Measurements from ENCODE around the gene DCAF17.
A peak's percentile ranks its signal among the peaks of the same experiment; 100 is the strongest.

The DCAF17 gene, protein sequence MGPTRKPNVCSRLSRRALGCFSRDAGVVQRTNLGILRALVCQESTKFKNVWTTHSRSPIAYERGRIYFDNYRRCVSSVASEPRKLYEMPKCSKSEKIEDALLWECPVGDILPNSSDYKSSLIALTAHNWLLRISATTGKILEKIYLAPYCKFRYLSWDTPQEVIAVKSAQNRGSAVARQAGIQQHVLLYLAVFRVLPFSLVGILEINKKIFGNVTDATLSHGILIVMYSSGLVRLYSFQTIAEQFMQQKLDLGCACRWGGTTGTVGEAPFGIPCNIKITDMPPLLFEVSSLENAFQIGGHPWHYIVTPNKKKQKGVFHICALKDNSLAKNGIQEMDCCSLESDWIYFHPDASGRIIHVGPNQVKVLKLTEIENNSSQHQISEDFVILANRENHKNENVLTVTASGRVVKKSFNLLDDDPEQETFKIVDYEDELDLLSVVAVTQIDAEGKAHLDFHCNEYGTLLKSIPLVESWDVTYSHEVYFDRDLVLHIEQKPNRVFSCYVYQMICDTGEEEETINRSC

DNA sequence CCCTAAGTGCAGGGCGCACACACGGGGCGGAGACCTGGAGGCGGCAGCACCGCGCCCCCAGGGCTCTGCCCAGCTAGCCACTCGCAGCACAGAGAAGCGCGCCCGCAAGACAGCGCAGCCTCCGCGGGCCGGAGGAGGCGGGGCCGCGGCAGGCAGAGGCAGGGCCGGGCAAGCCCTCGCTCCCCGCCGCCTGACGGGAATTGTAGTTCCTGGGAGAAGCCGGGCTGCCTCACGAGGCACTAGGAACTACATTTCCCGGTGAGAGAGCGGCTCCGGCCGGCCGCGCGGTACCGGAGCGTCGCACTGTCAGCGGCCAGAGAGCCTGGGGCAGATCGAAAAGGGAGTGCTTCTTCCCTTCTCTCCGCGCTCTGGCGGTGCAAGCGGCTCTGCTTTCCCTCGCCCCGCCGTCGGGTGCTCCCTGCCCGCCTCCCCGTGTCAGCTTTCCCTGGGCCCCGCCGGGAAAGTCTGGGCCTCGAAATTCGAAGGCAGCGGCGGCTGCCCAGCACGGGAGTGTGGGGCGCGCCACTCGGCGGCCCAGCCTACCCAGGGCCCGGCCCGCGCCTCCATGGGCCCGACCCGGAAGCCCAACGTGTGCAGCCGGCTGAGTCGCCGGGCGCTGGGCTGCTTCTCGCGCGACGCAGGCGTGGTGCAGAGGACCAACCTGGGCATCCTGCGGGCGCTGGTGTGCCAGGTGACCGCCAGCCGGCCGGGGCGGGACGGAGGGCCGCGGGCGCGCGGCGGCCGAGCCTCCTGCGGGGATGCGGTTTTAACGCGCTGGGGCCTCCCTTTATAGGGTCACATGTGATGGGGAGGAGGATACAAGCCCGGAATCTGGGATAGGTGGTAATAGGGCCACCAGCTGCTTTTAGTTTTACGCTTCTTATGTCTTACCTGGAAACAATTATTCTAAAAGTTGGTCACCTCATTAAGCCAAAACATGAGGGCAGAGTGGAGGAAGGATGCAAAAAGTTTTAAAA lies at the start of gene DCAF17:
TSS of gene DCAF17 (plus strand) at position 214 of the 977 bp plus-strand sequence. CDS start at position 566, 352 bp downstream.
- peak; percentile 84 to 88 for DNase-seq (ENCODE audit: low read depth in 2 of 2)

DNA sequence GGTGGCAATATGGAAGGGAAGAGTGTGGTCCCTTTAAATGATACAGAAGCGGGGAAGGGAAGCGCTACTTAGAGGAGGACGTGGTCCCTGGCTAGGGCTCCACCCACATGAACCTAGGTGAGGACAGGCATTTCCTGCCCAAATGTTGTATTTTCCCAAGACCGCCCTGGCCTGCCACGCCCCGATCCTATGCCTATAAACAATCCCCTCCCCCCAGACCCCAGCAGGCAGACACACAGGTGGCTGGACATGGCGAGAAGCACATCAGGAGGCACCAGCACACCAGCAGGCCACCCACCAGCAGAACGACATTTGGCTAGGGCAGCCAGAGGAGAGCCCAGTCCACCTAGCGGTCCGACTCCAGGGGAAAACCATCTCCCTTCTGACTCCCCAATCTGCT lies 47.4 kb upstream of the DCAF17 start:
- no peak for DNase-seq (ENCODE audit: low read depth in 2 of 2)

DNA sequence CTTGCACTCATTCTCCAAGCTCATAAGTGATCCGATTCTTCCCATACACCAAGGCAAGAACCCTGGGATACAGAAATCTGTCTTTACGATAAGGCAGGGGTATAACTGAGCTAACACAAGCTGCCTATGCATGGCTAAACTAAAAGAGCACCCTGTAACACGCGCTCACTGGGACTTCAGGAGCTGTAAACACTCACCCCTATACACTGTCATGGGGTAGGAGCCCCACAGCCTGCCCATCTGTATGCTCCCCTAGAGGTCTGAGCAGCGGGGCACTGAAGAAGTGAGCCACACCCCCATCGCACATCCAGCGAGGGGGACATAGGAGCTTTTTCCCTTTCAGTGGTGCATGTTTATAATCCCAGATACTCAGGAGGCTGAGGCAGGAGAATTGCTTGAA lies 47.0 kb upstream of the DCAF17 start:
- DNase-seq (ENCODE audit: low read depth in 2 of 2): no peak

DNA sequence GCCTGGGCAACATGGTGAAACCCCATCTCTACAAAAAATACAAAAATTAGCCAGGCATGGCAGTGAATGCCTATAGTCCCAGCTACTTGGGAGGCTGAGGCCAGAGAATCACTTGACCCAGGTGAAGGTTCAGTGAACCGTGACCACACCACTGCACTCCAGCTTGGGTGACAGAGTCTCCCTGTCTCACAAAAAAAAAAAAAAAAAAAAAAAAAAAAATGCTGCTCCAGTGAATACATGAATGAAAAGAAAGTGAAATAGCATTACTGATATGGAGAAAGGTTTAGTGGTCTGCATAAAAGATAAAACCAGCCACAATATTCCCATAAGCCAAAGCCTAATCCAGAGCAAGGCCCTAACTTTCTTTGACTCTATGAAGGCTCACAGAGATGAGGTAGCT lies 44.7 kb upstream of the DCAF17 start:
- DNase-seq (ENCODE audit: low read depth in 2 of 2): no peak

DNA sequence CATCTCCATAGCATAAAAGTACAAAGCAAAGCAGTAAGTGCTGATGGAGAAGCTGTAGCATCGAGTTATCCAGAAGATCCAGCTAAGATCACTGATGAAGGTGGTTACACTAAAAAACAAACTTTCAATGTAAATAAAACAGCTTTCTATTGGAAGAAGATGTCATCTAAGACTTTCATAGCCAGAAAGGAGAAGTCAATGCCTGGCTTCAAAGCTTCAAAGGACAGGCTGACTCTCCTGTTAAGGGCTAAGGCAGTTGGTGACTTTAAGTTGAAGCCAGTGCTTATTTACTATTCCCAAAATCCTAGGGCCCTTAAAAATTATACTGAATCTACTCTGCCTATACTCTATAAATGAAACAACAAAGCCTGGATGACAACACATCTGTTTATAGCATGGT lies 44.2 kb upstream of the DCAF17 start:
- no peak for DNase-seq (ENCODE audit: low read depth in 2 of 2)

DNA sequence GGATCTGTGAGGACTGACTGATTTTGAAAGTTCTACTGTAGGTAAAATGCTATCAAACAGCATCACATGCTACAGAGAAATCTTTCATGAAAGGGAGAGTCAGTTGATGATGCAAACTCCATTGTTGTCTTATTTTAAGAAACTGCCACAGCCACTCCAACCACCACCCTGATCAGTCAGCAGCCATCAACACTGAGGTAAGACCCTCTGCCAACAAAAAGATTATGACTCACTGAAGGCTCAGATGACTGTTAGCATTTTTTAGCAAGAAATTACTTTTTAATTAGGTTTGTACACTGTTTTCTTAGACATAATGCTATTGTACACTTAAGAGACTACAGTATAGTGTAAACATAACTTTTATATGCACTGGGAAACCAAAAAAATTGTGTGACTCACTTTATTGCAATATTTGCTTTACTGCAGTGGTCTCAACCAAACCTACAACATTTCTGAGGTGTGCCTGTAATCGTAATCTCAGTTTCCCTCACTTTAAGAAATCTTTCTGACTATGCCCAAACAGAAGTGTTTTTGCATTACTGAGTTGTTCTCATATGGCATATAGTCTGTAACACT lies 43.0 kb upstream of the DCAF17 start:
- no peak for DNase-seq (ENCODE audit: low read depth in 2 of 2)

DNA sequence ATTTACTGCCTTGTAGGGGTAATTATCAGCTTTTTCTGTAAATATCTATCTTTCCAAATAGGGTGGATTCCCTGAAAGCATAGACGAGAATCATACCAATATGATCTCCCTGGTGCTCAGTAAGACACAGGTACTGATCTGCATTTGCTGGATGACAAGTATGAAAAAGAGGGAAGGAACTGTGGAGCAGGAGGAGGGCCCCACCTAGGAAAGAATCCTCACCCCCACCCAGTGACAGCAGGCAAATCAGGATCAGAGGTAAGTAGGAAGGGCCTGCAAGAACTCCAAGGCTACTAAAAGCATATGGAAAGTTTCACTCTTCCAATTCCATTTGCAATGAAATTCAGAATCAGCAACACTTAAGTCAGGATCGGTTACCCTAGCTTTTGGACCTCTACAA lies 42.5 kb upstream of the DCAF17 start:
- DNase-seq (ENCODE audit: low read depth in 2 of 2): no peak

DNA sequence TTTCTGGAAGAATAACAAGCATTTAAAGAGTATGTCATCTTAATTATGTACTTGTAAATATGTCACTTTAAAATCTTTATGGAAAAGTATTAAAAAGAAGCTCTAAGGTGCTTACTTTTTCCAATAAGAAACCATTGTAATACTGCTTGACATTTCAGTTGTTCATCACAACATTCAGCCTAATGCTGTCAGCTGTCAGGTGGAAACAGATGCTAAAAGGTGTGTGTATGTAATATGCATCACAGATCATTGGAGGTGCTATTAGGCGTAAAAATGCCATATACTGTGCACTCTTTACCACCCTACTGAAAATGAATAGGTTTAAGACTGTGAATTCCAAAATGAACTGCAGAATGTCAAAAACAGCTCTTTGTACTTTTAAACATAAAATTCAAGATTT lies 40.5 kb upstream of the DCAF17 start:
- DNase-seq (ENCODE audit: low read depth in 2 of 2): no peak

DNA sequence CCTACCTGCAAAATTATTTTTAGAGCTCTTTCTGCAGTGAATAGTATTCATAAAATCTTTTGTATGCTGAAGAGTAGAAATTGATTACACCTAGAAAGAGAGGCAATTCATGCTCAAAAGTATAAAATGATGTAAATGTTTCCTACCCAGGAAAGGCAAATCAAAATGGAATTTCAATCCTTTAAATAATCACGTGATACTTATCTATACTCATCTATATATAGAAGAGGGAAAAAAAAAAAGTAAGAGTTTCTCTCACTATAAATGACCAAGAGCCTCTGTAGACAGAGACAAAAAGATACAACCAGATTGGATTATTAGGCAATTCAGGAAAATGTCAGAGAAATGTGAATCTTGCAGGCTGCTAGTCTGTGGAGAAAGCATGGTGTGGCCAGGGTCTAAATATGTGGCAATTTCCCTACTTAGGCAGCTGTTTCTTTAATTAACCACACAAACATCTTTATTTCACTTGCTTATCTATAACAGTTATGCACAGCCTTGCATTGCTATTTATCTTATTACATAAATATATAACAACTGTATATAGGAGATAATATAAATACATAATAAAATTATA lies 39.8 kb upstream of the DCAF17 start:
- DNase-seq (ENCODE audit: low read depth in 2 of 2): no peak

DNA sequence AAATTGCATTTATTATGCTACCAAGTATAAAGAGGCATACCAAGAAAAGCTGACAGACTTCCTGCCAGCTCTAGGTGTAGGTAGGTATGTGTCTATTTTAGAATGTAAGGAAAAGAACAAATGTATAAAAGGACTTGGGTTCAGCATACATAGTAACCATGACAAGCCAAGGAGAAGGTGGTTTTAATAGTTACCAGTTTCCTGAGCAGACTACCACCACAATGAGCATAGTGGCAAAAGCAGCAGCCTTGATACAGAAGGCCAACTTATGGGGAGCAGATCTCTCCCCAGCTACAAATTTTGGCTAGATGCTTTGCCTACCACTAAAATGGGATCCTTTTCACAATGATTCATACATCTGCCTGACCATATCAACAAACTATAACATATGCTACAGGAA lies 34.7 kb upstream of the DCAF17 start:
- DNase-seq (ENCODE audit: low read depth in 2 of 2): no peak

DNA sequence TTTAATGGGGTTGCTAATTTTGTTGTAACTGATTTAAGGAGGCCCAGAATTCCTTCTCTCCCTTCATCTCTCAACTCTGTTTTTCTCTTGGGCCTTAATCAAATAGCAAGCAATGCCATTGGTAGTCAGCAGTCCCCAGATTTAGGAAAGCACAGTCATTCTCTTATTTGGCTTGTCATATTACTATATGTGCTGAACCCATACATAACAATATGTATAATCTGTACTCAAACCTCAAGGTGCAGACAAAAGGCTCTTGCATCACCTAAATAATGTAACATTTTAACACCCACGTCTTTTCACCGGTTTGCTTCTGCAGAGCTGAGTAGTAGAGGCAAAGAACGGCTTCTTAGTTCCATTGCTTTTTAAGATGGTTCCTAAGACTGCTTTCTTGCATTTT lies 33.6 kb upstream of the DCAF17 start:
- DNase-seq (ENCODE audit: low read depth in 2 of 2): no peak

DNA sequence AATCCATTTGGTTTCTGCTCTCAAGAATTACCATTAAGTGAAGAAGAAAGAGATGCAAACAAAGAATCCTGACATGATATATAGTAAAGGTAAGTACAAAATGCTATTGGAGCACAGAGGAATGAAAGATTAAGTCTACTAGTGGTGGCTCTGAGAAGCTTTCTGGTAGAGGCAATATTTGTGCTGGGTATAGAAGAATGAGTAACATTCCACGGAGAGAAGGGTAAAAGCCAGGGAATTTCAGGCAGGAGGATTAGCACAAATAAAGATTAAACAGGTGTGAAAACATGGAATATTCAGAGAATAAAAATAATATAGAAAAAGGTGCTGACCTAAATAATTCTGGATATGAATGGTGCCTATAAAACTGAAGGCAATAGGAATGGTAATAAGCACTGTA lies 32.1 kb upstream of the DCAF17 start:
- DNase-seq (ENCODE audit: low read depth in 2 of 2): no peak

DNA sequence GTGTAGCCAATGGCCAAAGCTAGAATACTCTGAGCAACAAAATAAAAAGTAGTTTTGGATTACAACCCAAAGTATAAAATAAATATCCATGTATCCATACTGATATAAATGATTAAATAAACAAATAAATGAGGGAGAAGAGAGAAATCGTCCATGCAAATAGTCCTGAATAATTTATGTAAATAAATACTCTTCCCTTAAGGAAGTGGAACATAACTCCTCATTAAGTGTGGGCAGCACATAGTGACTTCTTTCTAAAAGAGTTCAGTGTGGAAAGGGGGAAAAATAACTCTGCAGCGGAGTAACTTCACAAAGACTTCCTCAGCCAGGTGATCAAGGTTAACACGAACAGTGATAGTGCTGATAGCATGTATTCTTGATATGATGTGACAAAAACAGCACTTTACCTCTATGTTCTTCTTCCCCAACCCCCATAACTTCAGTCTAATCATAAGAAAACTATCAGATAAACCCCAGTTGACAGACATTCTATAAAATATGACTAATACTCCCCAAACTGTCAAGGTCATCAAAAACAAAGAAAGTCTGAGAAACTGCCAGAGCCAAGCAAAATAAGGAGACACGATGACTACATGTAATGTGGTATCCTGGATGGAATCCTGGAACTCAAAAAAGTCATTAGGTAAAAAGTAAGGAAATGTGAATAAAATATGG lies 31.0 kb upstream of the DCAF17 start:
- no peak for DNase-seq (ENCODE audit: low read depth in 2 of 2)

DNA sequence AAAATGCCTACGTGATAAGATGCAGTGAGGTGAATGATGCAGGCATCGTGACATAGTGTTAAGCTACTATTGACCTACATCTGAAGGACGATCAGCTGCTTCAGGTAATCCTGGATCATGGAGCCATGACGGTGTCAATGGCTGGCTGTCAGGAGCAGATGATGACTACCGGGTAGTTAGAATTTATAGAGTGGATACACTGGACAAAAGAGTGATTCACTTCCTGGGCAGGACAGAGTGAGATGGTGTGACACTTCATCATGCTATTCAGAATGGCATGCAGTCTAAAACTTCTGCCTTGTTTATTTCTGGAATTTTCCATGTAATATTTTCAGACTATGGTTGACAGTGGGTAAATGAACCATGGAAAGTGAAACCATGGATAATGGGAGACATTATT lies 29.8 kb upstream of the DCAF17 start:
- no peak for DNase-seq (ENCODE audit: low read depth in 2 of 2)

DNA sequence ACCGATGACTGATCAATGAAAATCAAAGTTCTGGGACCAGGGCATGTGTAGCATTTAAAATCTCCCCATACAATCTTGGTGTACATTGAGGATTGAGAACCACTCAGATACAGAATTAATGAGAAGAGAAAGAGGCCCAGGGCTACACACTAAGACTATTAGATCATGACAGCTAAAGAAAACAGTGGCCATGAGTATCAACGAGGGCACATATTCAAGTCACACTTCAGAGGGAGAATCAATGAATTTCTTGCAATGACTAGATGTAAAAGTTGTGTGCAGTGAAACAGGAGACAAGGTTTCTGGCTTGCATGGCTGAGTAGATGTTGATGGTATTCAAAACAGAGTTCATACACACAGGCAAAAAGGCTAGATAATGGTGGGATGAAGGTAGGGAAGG lies 29.3 kb upstream of the DCAF17 start:
- DNase-seq (ENCODE audit: low read depth in 2 of 2): no peak

DNA sequence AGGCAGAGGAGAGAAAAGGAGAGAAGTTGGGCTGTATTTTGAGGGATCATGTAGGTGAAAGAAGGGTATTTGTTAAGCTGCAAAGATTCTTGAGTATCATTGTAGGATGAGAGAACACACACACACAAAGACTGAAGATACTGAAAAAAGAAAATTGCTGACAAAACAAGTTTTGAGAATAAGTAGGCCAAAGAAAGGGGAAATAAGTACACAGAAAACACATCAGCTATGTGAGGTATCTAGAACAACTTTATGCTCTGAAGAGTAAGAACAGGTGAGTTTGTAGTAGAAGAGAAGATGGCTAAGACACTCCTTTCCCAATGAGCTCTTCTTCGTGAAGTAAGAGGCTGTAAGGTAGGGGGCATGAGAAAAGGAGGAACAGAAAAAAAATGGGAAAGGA lies 28.5 kb upstream of the DCAF17 start:
- DNase-seq (ENCODE audit: low read depth in 2 of 2): no peak

DNA sequence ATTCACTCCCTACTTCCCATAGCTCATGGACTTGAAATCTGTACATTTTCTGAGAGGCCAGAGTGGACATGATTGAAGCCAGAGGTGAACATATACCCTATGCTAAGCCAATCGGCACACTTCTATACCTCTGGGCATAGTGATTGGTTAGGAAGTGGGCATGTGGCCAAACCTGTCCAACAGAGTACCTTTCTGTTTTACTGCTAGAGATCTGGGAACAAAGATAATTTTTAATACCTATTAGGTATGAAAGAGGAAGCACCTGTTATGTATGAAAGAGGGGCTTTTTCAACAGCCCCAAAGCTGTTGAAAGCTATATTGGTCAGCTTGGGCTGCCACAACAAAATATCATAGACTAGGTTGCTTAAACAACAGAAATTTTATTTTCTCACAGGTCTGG lies 28.0 kb upstream of the DCAF17 start:
- DNase-seq (ENCODE audit: low read depth in 2 of 2): no peak

DNA sequence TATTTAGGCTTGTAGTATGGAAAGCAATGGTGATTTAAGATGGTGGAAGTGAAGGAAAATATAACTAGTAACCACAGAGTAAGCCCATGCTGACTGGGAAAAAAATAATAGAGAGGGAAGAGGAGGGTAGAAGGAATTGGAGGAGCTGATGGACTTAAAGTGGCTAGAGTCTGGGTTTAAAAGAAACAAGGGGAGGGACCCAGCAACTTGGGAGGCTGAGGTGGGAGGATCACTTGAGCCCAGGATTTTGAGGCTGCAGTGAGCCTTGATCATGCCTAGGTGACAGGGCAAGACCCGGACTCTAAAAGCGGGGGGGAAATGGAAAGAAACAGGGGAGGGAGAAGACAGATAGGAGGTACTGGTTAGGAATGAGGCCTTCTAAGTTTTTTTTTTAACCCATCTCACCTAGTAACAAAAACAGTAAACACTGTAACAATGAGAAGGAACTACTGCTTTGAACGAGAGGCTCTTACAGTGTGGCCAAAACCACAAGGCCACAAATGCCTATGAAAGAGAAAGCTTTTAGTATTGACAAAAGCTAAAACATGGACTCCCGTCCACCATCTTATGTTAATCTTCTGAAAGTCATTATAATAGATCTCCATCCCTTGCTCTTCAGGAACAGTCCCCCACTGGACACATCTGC lies 26.9 kb upstream of the DCAF17 start:
- no peak for DNase-seq (ENCODE audit: low read depth in 2 of 2)

DNA sequence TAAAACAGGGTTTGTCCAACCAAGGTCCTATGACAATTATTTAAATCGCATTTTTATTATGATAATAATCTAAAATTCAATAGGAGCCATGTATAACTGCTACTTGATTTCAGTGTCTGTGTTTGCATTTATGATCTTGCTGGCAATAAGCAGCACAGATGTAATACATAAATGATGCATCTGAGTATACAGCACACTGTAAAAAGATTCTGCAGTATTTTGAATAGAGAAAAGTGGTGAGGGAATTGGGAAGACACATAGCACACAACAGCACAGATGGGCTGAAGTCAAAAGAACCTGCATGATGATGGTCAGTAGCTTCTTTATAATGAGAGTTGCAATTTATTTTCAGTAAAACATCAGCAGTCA lies 26.4 kb upstream of the DCAF17 start:
- no peak for DNase-seq (ENCODE audit: low read depth in 2 of 2)

DNA sequence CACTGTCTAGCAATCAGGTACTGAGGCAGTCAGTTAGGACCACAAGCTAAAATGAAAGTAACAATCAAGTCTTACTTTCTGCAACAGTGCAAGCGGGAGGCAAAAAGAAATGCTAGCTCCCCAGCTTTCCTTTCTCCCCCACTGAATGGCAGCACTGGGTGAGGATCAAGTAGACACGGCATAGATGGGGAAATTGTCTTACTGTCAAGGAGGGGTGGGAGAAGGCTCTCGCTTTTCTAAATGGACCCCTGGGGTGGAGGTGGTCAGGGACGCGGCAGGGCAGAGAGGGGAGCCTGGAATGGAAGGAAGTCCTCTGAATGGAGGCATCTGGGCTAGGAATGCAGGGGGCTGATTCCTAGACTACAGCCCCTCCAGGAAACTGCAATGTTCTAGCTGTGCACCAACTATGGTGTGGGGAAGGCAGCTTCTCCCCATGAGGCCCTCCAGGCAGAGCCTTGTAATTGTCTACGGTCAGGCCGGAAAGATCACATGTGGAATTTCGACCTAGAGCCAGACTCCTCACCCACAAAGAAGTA lies 24.5 kb upstream of the DCAF17 start:
- DNase-seq (ENCODE audit: low read depth in 2 of 2): no peak

DNA sequence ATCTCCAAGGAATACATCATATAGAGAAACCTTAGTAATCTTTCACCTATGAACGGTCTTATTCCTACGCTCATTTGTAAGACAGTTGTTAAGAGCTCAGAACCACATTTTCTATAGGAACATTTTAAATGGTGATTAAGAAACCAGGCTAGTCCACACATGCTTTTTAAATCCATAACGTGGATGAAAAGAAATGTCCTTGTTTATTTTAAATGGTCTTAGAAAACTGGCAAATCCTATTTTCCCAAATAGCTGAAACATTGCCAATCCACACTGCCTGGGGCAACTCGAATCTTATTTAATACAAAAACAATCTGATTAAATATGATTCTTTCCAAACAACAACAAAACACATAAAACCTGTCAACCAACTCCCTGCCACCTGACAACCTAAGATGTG lies 23.9 kb upstream of the DCAF17 start:
- no peak for DNase-seq (ENCODE audit: low read depth in 2 of 2)
